ENCODE results near the gene ZNF300. TPM values are rescaled to one million over a fixed set of nuclear protein-coding genes. Genes with fewer than 3 reads are reported as not detected.

ZNF300 gene
- 1.8 TPM for total RNA-seq
- long read RNA-seq, full-length matches to known transcripts, result 4 of 4 reads
- long read RNA-seq, partial matches to known transcripts, result 0 of 4 reads
- long read RNA-seq, other reads (novel, unspliced or antisense), result 0 of 4 reads

DNA sequence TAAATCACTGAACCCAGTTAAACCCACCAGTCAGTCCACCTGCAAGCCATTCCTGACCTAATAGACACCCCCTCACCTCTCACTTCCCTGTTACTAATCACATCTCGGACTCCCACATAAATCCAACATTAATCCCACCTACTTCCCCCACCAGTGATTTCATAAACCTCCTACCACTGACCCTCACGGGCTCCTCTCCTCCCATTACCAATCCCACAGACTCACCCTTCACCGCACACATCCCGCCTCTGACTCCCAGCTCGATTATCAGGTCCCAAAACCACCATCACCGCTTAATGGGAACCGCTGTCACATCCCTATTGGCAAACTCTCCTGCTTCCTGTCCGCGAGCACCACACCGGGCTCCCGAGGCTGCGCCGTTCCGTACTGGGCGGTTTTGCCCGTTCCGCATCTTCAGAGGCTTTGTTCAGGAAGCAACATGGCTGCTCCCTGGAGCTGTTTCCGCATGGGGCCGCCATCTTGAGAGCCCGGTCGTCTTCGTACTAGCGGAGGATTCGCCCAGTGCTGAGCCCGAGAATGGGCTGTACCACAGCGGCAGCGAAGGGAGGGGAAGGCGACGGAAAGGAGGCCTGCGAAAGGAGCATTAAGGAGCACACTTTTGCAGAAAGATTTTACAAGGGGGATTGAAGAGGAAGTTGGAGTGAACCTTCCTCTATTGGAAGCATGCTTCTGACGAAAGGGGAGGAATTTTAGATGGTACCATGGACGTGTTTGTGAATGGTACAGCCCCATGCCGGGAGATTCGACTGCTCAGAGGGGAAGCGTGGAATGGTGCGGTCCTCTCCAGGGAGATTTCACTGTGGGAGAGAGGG, at the start of gene ZNF300:
Gene ZNF300 (minus strand): TSS at position 502 of the 833 bp plus-strand sequence. CDS start 1,825 bp downstream, outside the sequence.
- ATAC-seq (peak; percentile 100), DNase-seq (peak; percentile 87)
- Histone ChIP-seq H3K9me3 (peaks cover 22% of the 10 kb centered on the region), H3K36me3 (no peaks in the 10 kb centered on the region), H3K27ac (peak within 1 kb of the TSS; percentile 75), H3K27me3 (no peaks in the 10 kb centered on the region), H3K4me1 (no peaks in the 10 kb centered on the region), H3K4me3 (peak within 1 kb of the TSS; percentile 49)
- intact Hi-C loops (cut with DNase I), result no loop called here
- TF ChIP-seq, protein P1, sequence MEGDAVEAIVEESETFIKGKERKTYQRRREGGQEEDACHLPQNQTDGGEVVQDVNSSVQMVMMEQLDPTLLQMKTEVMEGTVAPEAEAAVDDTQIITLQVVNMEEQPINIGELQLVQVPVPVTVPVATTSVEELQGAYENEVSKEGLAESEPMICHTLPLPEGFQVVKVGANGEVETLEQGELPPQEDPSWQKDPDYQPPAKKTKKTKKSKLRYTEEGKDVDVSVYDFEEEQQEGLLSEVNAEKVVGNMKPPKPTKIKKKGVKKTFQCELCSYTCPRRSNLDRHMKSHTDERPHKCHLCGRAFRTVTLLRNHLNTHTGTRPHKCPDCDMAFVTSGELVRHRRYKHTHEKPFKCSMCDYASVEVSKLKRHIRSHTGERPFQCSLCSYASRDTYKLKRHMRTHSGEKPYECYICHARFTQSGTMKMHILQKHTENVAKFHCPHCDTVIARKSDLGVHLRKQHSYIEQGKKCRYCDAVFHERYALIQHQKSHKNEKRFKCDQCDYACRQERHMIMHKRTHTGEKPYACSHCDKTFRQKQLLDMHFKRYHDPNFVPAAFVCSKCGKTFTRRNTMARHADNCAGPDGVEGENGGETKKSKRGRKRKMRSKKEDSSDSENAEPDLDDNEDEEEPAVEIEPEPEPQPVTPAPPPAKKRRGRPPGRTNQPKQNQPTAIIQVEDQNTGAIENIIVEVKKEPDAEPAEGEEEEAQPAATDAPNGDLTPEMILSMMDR (IDR thresholded peaks at IDR 0.05), result no peak

DNA sequence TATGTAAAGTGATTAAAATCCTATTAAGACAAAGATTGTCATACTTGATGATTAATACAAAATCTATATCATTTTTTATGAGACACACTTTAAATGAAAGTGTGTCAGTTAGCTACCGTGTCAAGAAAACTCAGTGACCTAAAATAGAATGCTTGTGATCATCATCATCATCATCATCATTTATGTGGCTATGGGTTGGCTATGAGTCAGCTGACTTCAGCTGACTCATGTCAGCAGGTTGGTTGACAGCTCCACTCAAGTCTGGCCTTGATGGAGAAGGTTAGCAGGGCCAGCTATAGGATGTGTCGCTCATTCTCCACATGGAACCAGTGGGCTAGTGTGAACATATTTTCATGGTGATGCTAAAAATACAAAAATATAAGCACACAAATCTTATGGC, 43.8 kb upstream of the ZNF300 start:
- no peak for ATAC-seq

DNA sequence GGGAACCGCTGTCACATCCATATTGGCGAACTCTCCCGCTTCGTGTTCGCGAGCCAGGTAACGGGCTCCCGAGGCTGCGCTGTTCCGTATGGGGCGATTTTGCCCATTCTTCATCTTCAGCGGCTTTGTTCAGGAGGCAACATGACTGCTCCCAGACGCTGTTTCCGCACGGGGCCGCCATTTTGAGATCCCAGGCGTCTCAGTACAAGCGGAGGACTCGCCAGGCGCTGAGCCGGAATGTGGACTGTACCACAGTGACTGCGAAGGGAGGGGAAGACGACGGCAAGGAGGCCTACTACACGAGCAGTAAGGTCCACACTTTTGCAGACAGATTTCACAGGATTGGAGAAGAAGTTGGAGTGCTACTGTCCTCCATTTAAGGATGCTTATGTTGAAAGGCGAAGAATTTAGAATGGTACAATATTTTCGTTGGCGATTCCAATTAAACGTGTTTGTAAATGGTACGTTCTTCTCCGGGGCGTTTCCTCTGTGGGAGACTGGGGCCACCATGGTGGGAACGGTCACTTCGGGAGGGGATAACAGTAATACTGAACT, 41.6 kb upstream of the ZNF300 start:
- Histone ChIP-seq H3K27me3 (no peaks in the 10 kb centered on the region), H3K36me3 (no peaks in the 10 kb centered on the region), H3K4me3 (peak overlapping the region; percentile 48), H3K9me3 (peaks cover 32% of the 10 kb centered on the region), H3K4me1 (no peaks in the 10 kb centered on the region), H3K27ac (peak overlapping the region; percentile 82)
- ATAC-seq, result peak; percentile 83
- intact Hi-C loops (cut with DNase I), result no loop called here
- TF ChIP-seq, protein P1 (IDR thresholded peaks at IDR 0.05), result no peak
- DNase-seq, result peak; percentile 71

More for the DNA sequence above, 43.8 kb upstream of the ZNF300 start:
- H3K4me1 ChIP-seq, result no peaks in the 10 kb centered on the region
- H3K9me3 ChIP-seq, result peaks cover 40% of the 10 kb centered on the region
- DNase-seq, result no peak
- H3K27ac ChIP-seq, result no peak overlapping the region
- H3K4me3 ChIP-seq, result no peak overlapping the region
- intact Hi-C loops (cut with DNase I), result no loop called here
- TF ChIP-seq, protein P1 (IDR thresholded peaks at IDR 0.05), result no peak
- no peaks in the 10 kb centered on the region for H3K27me3 ChIP-seq
- no peaks in the 10 kb centered on the region for H3K36me3 ChIP-seq

DNA sequence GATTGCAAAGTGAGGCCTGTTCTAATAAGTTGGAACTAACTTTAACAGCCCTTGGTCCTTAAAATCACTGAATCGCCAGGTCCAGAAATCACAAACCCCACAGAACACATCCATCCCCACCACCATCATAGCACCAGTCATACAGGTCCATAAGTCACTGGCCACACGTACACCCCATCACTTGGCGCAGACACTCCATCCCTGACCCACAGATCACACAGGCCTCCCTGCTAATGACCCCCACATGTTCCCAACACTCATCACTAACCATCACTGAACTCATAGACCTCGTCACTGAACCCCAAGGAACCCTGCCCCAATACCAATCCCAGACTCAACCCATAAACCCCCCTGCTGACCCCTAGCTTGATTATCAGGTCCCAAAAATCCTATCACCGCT, 41.2 kb upstream of the ZNF300 start:
- TF ChIP-seq, protein P1 (IDR thresholded peaks at IDR 0.05), result no peak
- no peaks in the 10 kb centered on the region for H3K4me1 ChIP-seq
- ATAC-seq (no peak), DNase-seq (no peak)
- H3K27ac ChIP-seq, result peak overlapping the region; percentile 82
- intact Hi-C loops (cut with DNase I), result no loop called here
- no peaks in the 10 kb centered on the region for H3K27me3 ChIP-seq
- peak overlapping the region; percentile 48 for H3K4me3 ChIP-seq
- no peaks in the 10 kb centered on the region for H3K36me3 ChIP-seq
- peaks cover 28% of the 10 kb centered on the region for H3K9me3 ChIP-seq

DNA sequence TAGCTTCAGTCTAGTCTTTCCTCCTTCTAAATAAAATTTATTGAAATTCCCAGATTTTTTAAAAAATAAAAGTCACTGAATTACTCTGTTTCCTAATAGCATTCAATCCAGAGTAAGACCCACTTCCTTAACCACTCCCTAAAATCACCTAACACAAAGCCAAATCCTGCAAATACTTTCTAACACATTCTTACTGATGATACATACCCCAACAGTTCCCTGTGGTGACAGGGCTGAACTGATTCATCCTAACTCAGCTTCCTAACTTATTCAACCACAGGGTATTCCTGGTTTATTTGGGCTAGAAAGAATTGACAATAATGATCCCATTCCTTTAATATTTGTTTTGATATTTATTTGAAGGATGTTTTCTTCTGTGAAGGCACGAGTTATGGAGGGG, 40.7 kb upstream of the ZNF300 start:
- Histone ChIP-seq H3K4me1 (no peaks in the 10 kb centered on the region), H3K27me3 (no peaks in the 10 kb centered on the region), H3K4me3 (peak overlapping the region; percentile 48), H3K9me3 (peaks cover 23% of the 10 kb centered on the region), H3K27ac (no peak overlapping the region), H3K36me3 (no peaks in the 10 kb centered on the region)
- no peak for DNase-seq
- intact Hi-C loops (cut with DNase I), result no loop called here
- ATAC-seq, result no peak
- TF ChIP-seq, protein P1 (IDR thresholded peaks at IDR 0.05), result no peak
